SH-SY5Y (cell line): Measurements from ENCODE around the gene NCOA3.

Experiments
- GATA2 ChIP-seq: IDR thresholded peaks from 2 replicates; pipeline ENCODE4 v1.6.1; 2011; ENCODE audit warnings: mild to moderate bottlenecking, low read depth, low read length
- GATA3 ChIP-seq: IDR thresholded peaks from 2 replicates; pipeline ENCODE4 v1.6.1; 2011; ENCODE audit warnings: low read depth, mild to moderate bottlenecking, low read length, moderate library complexity

DNA sequence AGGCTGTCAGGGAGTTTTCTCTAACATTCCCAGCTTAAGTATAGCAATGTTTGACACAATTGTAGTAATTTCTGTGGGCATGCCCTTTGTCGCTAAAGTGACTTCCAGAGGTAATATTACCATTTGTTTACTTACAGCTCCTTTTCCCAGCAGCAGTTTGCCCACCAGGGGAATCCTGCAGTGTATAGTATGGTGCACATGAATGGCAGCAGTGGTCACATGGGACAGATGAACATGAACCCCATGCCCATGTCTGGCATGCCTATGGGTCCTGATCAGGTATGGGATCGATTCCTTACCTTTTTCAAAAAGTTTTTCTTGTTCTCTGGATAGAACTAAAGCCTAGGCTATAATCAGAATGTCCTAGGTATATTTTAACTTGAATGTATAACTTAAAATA lies 151.1 kb downstream of the NCOA3 start:
- no peak for TF ChIP-seq GATA2
- no peak for TF ChIP-seq GATA3
